ENCODE measurements around the gene ASPA. TPM values are rescaled to one million over a fixed set of nuclear protein-coding genes. Genes with fewer than 3 reads are reported as not detected.

The ASPA gene
- polyA plus RNA-seq, 1 donor (not counting 4 experiments of a cell fraction or from before 2014, with no cell fraction given), result not detected

DNA sequence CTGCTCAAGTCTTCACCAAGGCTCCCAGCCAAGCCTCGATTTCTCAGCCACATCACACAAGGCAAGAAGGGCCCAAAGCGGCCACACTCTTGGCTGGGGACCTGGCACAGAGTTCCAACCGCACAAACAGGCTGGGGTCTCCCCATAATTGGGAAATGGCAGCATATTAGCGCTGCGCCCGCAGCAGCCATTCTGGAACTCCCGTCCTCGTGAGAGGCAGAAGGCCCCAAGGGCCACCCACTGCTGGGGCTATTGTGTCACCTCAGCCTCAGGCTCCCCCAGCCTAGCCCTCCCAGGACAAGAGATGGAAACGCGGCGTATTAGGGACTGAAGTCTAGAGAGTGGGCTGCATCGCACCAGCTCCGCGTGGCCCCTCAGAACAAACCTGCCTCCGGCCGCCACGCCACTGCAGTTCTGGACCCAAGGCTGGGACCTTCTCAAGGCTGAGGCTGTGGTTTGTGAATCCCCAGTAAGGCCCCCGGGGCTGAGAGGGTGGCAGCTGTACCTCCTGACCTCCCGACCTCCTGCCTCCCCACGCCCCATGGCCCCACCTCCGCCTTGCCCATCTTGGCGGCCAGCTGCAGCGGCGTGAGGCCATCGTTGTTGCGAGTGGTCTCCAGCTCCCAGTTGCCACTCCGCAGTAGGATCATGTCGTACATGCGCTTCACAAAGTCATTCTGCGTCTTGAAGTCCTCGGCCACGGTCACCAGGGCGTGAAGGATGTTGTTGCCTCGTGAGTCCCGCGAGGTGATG is 56.5 kb downstream of the ASPA start:
- Histone ChIP-seq H3K9ac (ENCODE audit: control insufficient read depth, extremely low read depth, insufficient read depth, low read length) (no peak overlapping the region), H3K4me2 (ENCODE audit: control insufficient read depth, extremely low read depth, insufficient read depth, low read depth, low read length) (no peak overlapping the region), H2AFZ (ENCODE audit: control insufficient read depth, low read length) (no peak overlapping the region), H4K20me1 (ENCODE audit: control insufficient read depth, extremely low read depth, insufficient read depth, low read length) (no peaks in the 10 kb centered on the region), H3K79me2 (ENCODE audit: control insufficient read depth, insufficient read depth, low read length) (no peaks in the 10 kb centered on the region), H3K9me1 (ENCODE audit: control insufficient read depth, extremely low read depth, insufficient read depth, low read length) (no peaks in the 10 kb centered on the region), H3K4me1 (ENCODE audit: control insufficient read depth, extremely low read depth, insufficient read depth, low read length) (peaks cover 4% of the 10 kb centered on the region), H3K36me3 (ENCODE audit: control insufficient read depth in 2 of 2, extremely low read depth in 1 of 2, insufficient read depth in 2 of 2, low read length in 2 of 2) (peaks cover 12 to 27% of the 10 kb centered on the region in 2 experiments), H3K27ac (ENCODE audit: control insufficient read depth, insufficient read depth, low read length) (no peak overlapping the region), H3K27me3 (ENCODE audit: control insufficient read depth, extremely low read depth, insufficient read depth, low read length) (no peaks in the 10 kb centered on the region), H3K9me3 (ENCODE audit: control insufficient read depth, low read depth, low read length) (no peaks in the 10 kb centered on the region), H3K4me3 (ENCODE audit: control insufficient read depth in 2 of 3, extremely low read depth in 1 of 3, insufficient read depth in 2 of 3, low read depth in 1 of 3, low read length in 3 of 3) (no peak overlapping the region)
- dilution Hi-C loops (cut with MboI; ENCODE audit: extremely low pct_ligation_motif_present, low sequenced_read_pairs), result no loop called here
- no peak for FAIRE-seq
- TF ChIP-seq, protein P1, sequence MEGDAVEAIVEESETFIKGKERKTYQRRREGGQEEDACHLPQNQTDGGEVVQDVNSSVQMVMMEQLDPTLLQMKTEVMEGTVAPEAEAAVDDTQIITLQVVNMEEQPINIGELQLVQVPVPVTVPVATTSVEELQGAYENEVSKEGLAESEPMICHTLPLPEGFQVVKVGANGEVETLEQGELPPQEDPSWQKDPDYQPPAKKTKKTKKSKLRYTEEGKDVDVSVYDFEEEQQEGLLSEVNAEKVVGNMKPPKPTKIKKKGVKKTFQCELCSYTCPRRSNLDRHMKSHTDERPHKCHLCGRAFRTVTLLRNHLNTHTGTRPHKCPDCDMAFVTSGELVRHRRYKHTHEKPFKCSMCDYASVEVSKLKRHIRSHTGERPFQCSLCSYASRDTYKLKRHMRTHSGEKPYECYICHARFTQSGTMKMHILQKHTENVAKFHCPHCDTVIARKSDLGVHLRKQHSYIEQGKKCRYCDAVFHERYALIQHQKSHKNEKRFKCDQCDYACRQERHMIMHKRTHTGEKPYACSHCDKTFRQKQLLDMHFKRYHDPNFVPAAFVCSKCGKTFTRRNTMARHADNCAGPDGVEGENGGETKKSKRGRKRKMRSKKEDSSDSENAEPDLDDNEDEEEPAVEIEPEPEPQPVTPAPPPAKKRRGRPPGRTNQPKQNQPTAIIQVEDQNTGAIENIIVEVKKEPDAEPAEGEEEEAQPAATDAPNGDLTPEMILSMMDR (optimal IDR thresholded peaks at IDR 0.05 in 1 of 3, IDR thresholded peaks at IDR 0.05 in 1 of 3, conservative IDR thresholded peaks at IDR 0.05 in 1 of 3; ENCODE audit: extremely low read depth in 1 of 3, insufficient read depth in 2 of 3, low read length in 3 of 3), result no peak
- TF ChIP-seq EZH2 (IDR thresholded peaks at IDR 0.05; ENCODE audit: low read length), result no peak
- DNase-seq (ENCODE audit: low read depth, low spot score), result no peak

DNA sequence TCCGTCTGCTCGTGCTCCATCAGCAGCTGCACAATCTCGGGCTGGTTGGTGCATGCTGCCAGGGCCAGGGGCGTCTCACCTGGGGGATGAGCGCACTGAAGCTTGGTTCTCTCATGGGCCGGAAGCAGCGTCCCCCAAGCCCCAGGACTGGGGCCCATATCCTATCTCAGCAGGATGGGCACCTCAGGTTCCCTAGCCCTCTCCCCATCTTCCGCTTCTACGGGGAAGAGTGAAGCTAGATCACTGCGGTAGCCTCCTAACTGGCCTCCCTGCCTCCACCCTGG is 57.0 kb downstream of the ASPA start:
- Histone ChIP-seq H3K9me1 (ENCODE audit: control insufficient read depth, extremely low read depth, insufficient read depth, low read length) (no peaks in the 10 kb centered on the region), H3K9ac (ENCODE audit: control insufficient read depth, extremely low read depth, insufficient read depth, low read length) (no peak overlapping the region), H3K4me1 (ENCODE audit: control insufficient read depth, extremely low read depth, insufficient read depth, low read length) (peaks cover 4% of the 10 kb centered on the region), H3K27me3 (ENCODE audit: control insufficient read depth, extremely low read depth, insufficient read depth, low read length) (no peaks in the 10 kb centered on the region), H3K9me3 (ENCODE audit: control insufficient read depth, low read depth, low read length) (no peaks in the 10 kb centered on the region), H3K4me2 (ENCODE audit: control insufficient read depth, extremely low read depth, insufficient read depth, low read depth, low read length) (no peak overlapping the region), H2AFZ (ENCODE audit: control insufficient read depth, low read length) (no peak overlapping the region), H3K36me3 (ENCODE audit: control insufficient read depth in 2 of 2, extremely low read depth in 1 of 2, insufficient read depth in 2 of 2, low read length in 2 of 2) (peaks cover 9 to 24% of the 10 kb centered on the region in 2 experiments), H4K20me1 (ENCODE audit: control insufficient read depth, extremely low read depth, insufficient read depth, low read length) (no peaks in the 10 kb centered on the region), H3K27ac (ENCODE audit: control insufficient read depth, insufficient read depth, low read length) (no peak overlapping the region), H3K79me2 (ENCODE audit: control insufficient read depth, insufficient read depth, low read length) (no peaks in the 10 kb centered on the region), H3K4me3 (ENCODE audit: control insufficient read depth in 2 of 3, extremely low read depth in 1 of 3, insufficient read depth in 2 of 3, low read depth in 1 of 3, low read length in 3 of 3) (no peak overlapping the region)
- no peak for DNase-seq (ENCODE audit: low read depth, low spot score)
- FAIRE-seq, result no peak
- TF ChIP-seq, protein P1 (optimal IDR thresholded peaks at IDR 0.05 in 1 of 3, IDR thresholded peaks at IDR 0.05 in 1 of 3, conservative IDR thresholded peaks at IDR 0.05 in 1 of 3; ENCODE audit: extremely low read depth in 1 of 3, insufficient read depth in 2 of 3, low read length in 3 of 3), result no peak
- TF ChIP-seq EZH2 (IDR thresholded peaks at IDR 0.05; ENCODE audit: low read length), result no peak
- dilution Hi-C loops (cut with MboI; ENCODE audit: extremely low pct_ligation_motif_present, low sequenced_read_pairs), result no loop called here
